Heart left ventricle (tissue), 13 donors: ENCODE results near the gene PPFIA2.

Source experiments
- CTCF ChIP-seq, 12 donors: fragments of 200-600 bp; sonication (generic) in 4 of 12; IDR thresholded peaks; one replicate each; pipeline versions ENCODE4 v1.5.0 to v1.8.0; 2018 to 2022; ENCODE audit warnings: antibody characterized with exemption in 12 of 12, mild to moderate bottlenecking in 5 of 12
- POLR2A ChIP-seq, 2 donors: fragments of 450-650 bp; IDR thresholded peaks; one replicate each; pipeline ENCODE4 v1.6.1; 2017; ENCODE audit warnings: antibody characterized with exemption in 2 of 2, mild to moderate bottlenecking in 2 of 2, moderate library complexity in 2 of 2
- donor health status: ischemic (EF 13 %, LVEDD 7.1; RV severe dilation, severe dysfunction).
- donor health status: DM: no; HTN: yes; CAD: no.
- donor health status: DM: no; HTN: no; CAD: no.
- donor health status: ischemic (EF 25% LVEDD 6.9; RV normal size, moderate dysfunction).
- donor health status: ischemic (EF 25% LVEDD 5.7; RV mildly dilated, moderate dysfunction).
- donor health status: ischemic (EF 35%, LVEDD 5.7; RV mildly dilated, moderate dysfunction).
- donor health status: nonischemic (EF 11% LVEDD 7.7; RV severe dilation, severe dysfunction).
- donor health status: DM: yes; HTN: yes; CAD: no.
- donor health status: PGD.
- donor health status: ischemic (EF 29% LVEDD 5.4; RV normal size, mild dysfunction).
- donor health status: nonischemic (EF 23%, LVEDD 6.1; RV moderate dilation, normal function).

- TF ChIP-seq CTCF (IDR thresholded peaks at IDR 0.05) (no peak), POLR2A (IDR thresholded peaks at IDR 0.05) (no peak)
Measured at GRCh38 chr12:81284137-81284536, 475.0 kb downstream of the PPFIA2 start.
